CD4-positive, CD25-positive, alpha-beta regulatory T cell (primary cell): Measurements from ENCODE around the gene GXYLT1. TPM values are rescaled to one million over a fixed set of nuclear protein-coding genes. Genes with fewer than 3 reads are reported as not detected.

Experiments
- ATAC-seq, 2 donors: fragments of 150-1000 bp; cut with Tn5 transposase; one replicate each; pipeline ENCODE4 v1.10.0; 2021; ENCODE audit warnings: low read depth in 2 of 2, moderate number of reproducible peaks in 2 of 2, moderate library complexity in 1 of 2
- DNase-seq, 3 donors: peaks; one replicate each; pipeline versions ENCODE4 v3.0.0 to v3.0.0-alpha.2; 2012 to 2022; ENCODE audit warnings: mixed read lengths in 1 of 3
- H3K27ac ChIP-seq: one replicate; pipeline ENCODE4 v1.7.0; 2013; ENCODE audit warnings: mild to moderate bottlenecking, low read length; ENCODE audit not compliant: insufficient read depth, poor library complexity, severe bottlenecking
- H3K27me3 ChIP-seq: one replicate; pipeline ENCODE4 v1.7.0; 2013; ENCODE audit warnings: low read length; ENCODE audit not compliant: control insufficient read depth, insufficient read depth
- H3K36me3 ChIP-seq: one replicate; pipeline ENCODE4 v1.7.0; 2013; ENCODE audit warnings: mild to moderate bottlenecking, low read length, moderate library complexity; ENCODE audit not compliant: control insufficient read depth, insufficient read depth
- H3K4me1 ChIP-seq: 2 replicates; pipeline ENCODE4 v1.7.0; 2013; ENCODE audit warnings: mild to moderate bottlenecking, low read length; ENCODE audit not compliant: insufficient read depth, control insufficient read depth, poor library complexity, severe bottlenecking
- H3K4me3 ChIP-seq: one replicate; pipeline ENCODE4 v1.7.0; 2013; ENCODE audit warnings: low read depth, mild to moderate bottlenecking, low read length, moderate library complexity
- H3K9me3 ChIP-seq, 2 experiments: 1 replicate in 1 of 2; 2 replicates in 1 of 2; pipeline ENCODE4 v1.7.0; 2013; ENCODE audit warnings: low read length in 2 of 2, mild to moderate bottlenecking in 1 of 2, moderate library complexity in 1 of 2; ENCODE audit not compliant: control insufficient read depth in 2 of 2
- H3K27ac Mint-ChIP-seq, 3 donors: one replicate each; pipeline ENCODE4 v1.8.0; 2020 to 2022; ENCODE audit warnings: mild to moderate bottlenecking in 3 of 3, mixed read lengths in 3 of 3, moderate library complexity in 2 of 3
- H3K27me3 Mint-ChIP-seq: one replicate; pipeline ENCODE4 v1.8.0; 2022; ENCODE audit warnings: mild to moderate bottlenecking, mixed read lengths
- H3K36me3 Mint-ChIP-seq: one replicate; pipeline ENCODE4 v1.8.0; 2020; ENCODE audit warnings: mixed read lengths
- H3K4me1 Mint-ChIP-seq, 4 donors: one replicate each; pipeline ENCODE4 v1.8.0; 2020 to 2022; ENCODE audit warnings: mixed read lengths in 4 of 4, mild to moderate bottlenecking in 1 of 4
- H3K4me3 Mint-ChIP-seq, 4 donors: one replicate each; pipeline ENCODE4 v1.8.0; 2020 to 2022; ENCODE audit warnings: mild to moderate bottlenecking in 4 of 4, mixed read lengths in 4 of 4, moderate library complexity in 3 of 4
- H3K9me3 Mint-ChIP-seq, 7 donors: one replicate each; pipeline ENCODE4 v1.8.0; 2020 to 2022; ENCODE audit warnings: mixed read lengths in 7 of 7, mild to moderate bottlenecking in 3 of 7, moderate library complexity in 2 of 7
- polyA plus RNA-seq, 4 donors: library from polyadenylated mRNA; unstranded; fragments of 300-500 nt; fragmentation: Illumina TruSeq; gene quantifications; one replicate each; pipeline ENCODE4 v1.2.3, GENCODE V29; 2021
- total RNA-seq: library from RNA; stranded (reverse); gene quantifications from one replicate; pipeline ENCODE4 v1.2.3, GENCODE V29; 2022

The GXYLT1 gene
- total and polyA plus RNA-seq, 5 donors from 2014 or later: 3.4 to 14.9 (median 4.0) TPM

GRCh38 chr12:42144158-42144407 lies 591 bp downstream of the GXYLT1 start:
- ATAC-seq: no peak

GRCh38 chr12:42143452-42144157 lies 1.1 kb downstream of the GXYLT1 start:
- Mint-ChIP-seq H3K4me3 (peak overlapping the region; percentile 95 to 99 (median 96)), H3K36me3 (no peaks in the 10 kb centered on the region), H3K27me3 (peaks cover 6% of the 10 kb centered on the region), H3K27ac (peak overlapping the region; percentile 74 to 94 (median 88)), H3K9me3 (peaks cover 0 to 3% (median 0%) of the 10 kb centered on the region in 7 donors), H3K4me1 (peaks cover 22 to 50% (median 41%) of the 10 kb centered on the region in 4 donors)
- Histone ChIP-seq H3K27me3 (no peaks in the 10 kb centered on the region), H3K36me3 (no peaks in the 10 kb centered on the region), H3K4me1 (peaks cover 18% of the 10 kb centered on the region), H3K9me3 (no peaks in the 10 kb centered on the region), H3K27ac (no peak overlapping the region), H3K4me3 (peak overlapping the region; percentile 81)
- ATAC-seq: no peak
- peak in 1 of 3 donors; percentile 37 for DNase-seq

More at GRCh38 chr12:42144158-42144407, 591 bp downstream of the GXYLT1 start:
- peaks cover 22 to 50% (median 41%) of the 10 kb centered on the region in 4 donors for H3K4me1 Mint-ChIP-seq
- H3K36me3 Mint-ChIP-seq: no peaks in the 10 kb centered on the region
- Histone ChIP-seq H3K4me3 (peak overlapping the region; percentile 81), H3K36me3 (no peaks in the 10 kb centered on the region), H3K9me3 (no peaks in the 10 kb centered on the region), H3K27me3 (no peaks in the 10 kb centered on the region), H3K27ac (no peak overlapping the region), H3K4me1 (peaks cover 18% of the 10 kb centered on the region)
- peaks cover 6% of the 10 kb centered on the region for H3K27me3 Mint-ChIP-seq
- peaks cover 0 to 3% (median 0%) of the 10 kb centered on the region in 7 donors for H3K9me3 Mint-ChIP-seq
- H3K27ac Mint-ChIP-seq: peak overlapping the region; percentile 74 to 94 (median 88)
- H3K4me3 Mint-ChIP-seq: peak overlapping the region; percentile 95 to 99 (median 96)
- DNase-seq: no peak

GRCh38 chr12:42141981-42142606 lies 2.6 kb downstream of the GXYLT1 start:
- no peaks in the 10 kb centered on the region for H3K36me3 Mint-ChIP-seq
- H3K9me3 Mint-ChIP-seq: peaks cover 0 to 3% (median 0%) of the 10 kb centered on the region in 7 donors
- Histone ChIP-seq H3K4me3 (no peak overlapping the region), H3K4me1 (peaks cover 18% of the 10 kb centered on the region), H3K9me3 (no peaks in the 10 kb centered on the region), H3K27me3 (no peaks in the 10 kb centered on the region), H3K36me3 (no peaks in the 10 kb centered on the region), H3K27ac (no peak overlapping the region)
- ATAC-seq: no peak
- no peak for DNase-seq
- peak overlapping the region in 2 of 4 donors; percentile 46 to 84 for H3K4me3 Mint-ChIP-seq
- peaks cover 6% of the 10 kb centered on the region for H3K27me3 Mint-ChIP-seq
- no peak overlapping the region for H3K27ac Mint-ChIP-seq
- peaks cover 22 to 50% (median 44%) of the 10 kb centered on the region in 4 donors for H3K4me1 Mint-ChIP-seq

- H3K27ac Mint-ChIP-seq: peak overlapping the region in 1 of 3 donors; percentile 21
Observed at GRCh38 chr12:42140901-42141300, 3.8 kb downstream of the GXYLT1 start.

GRCh38 chr12:42135259-42135814 lies 9.3 kb downstream of the GXYLT1 start:
- H3K27ac ChIP-seq: no peak overlapping the region
- no peaks in the 10 kb centered on the region for H3K9me3 ChIP-seq
- Mint-ChIP-seq H3K9me3 (no peaks in the 10 kb centered on the region), H3K4me3 (no peak overlapping the region), H3K36me3 (peaks cover 3% of the 10 kb centered on the region), H3K27ac (no peak overlapping the region), H3K27me3 (no peaks in the 10 kb centered on the region), H3K4me1 (peaks cover 11 to 56% (median 45%) of the 10 kb centered on the region in 4 donors)
- no peaks in the 10 kb centered on the region for H3K4me1 ChIP-seq
- no peaks in the 10 kb centered on the region for H3K27me3 ChIP-seq
- ATAC-seq (no peak), DNase-seq (no peak)
- H3K4me3 ChIP-seq: no peak overlapping the region
- no peaks in the 10 kb centered on the region for H3K36me3 ChIP-seq

More at GRCh38 chr12:42140901-42141300, 3.8 kb downstream of the GXYLT1 start:
- ATAC-seq: no peak
- H3K27me3 Mint-ChIP-seq: peaks cover 6% of the 10 kb centered on the region
- Histone ChIP-seq H3K9me3 (no peaks in the 10 kb centered on the region), H3K4me3 (no peak overlapping the region), H3K4me1 (peaks cover 18% of the 10 kb centered on the region), H3K27ac (no peak overlapping the region), H3K36me3 (no peaks in the 10 kb centered on the region), H3K27me3 (no peaks in the 10 kb centered on the region)
- H3K9me3 Mint-ChIP-seq: peaks cover 0 to 3% (median 0%) of the 10 kb centered on the region in 7 donors
- no peak overlapping the region for H3K4me3 Mint-ChIP-seq
- no peaks in the 10 kb centered on the region for H3K36me3 Mint-ChIP-seq
- no peak for DNase-seq
- H3K4me1 Mint-ChIP-seq: peaks cover 20 to 57% (median 50%) of the 10 kb centered on the region in 4 donors

GRCh38 chr12:42130672-42131402 lies 13.8 kb downstream of the GXYLT1 start:
- no peaks in the 10 kb centered on the region for H3K9me3 ChIP-seq
- no peaks in the 10 kb centered on the region for H3K4me1 ChIP-seq
- Mint-ChIP-seq H3K4me1 (peaks cover 15 to 60% (median 44%) of the 10 kb centered on the region in 4 donors), H3K27me3 (no peaks in the 10 kb centered on the region), H3K9me3 (no peaks in the 10 kb centered on the region), H3K36me3 (peaks cover 3% of the 10 kb centered on the region), H3K4me3 (no peak overlapping the region), H3K27ac (peak overlapping the region in 2 of 3 donors; percentile 52 to 73)
- H3K27ac ChIP-seq: no peak overlapping the region
- H3K4me3 ChIP-seq: no peak overlapping the region
- peak in 1 of 2 donors; percentile 50 for ATAC-seq
- DNase-seq: no peak
- no peaks in the 10 kb centered on the region for H3K36me3 ChIP-seq
- no peaks in the 10 kb centered on the region for H3K27me3 ChIP-seq

- H3K9me3 ChIP-seq: no peaks in the 10 kb centered on the region
- ATAC-seq (no peak), DNase-seq (peak in 1 of 3 donors; percentile 38)
- no peaks in the 10 kb centered on the region for H3K36me3 ChIP-seq
- Mint-ChIP-seq H3K9me3 (no peaks in the 10 kb centered on the region), H3K4me1 (peaks cover 15 to 50% (median 37%) of the 10 kb centered on the region in 4 donors), H3K27me3 (no peaks in the 10 kb centered on the region), H3K27ac (no peak overlapping the region), H3K36me3 (peaks cover 3% of the 10 kb centered on the region), H3K4me3 (no peak overlapping the region)
- no peaks in the 10 kb centered on the region for H3K27me3 ChIP-seq
- no peak overlapping the region for H3K4me3 ChIP-seq
- no peak overlapping the region for H3K27ac ChIP-seq
- peaks cover 3% of the 10 kb centered on the region for H3K4me1 ChIP-seq
Observed at GRCh38 chr12:42129595-42130204, 15.0 kb downstream of the GXYLT1 start.
